Progenitor cell of endocrine pancreas (in vitro differentiated cells): Measurements from ENCODE around the gene MIR17HG. TPM values are rescaled to one million over a fixed set of nuclear protein-coding genes. Genes with fewer than 3 reads are reported as not detected.

Experiments
- DNase-seq: peaks from one replicate; pipeline ENCODE4 v3.0.0; 2021; ENCODE audit warnings: low spot score; ENCODE audit not compliant: unreplicated experiment
- H3K27ac Mint-ChIP-seq: 2 replicates; pipeline ENCODE4 v1.8.0; 2021; ENCODE audit warnings: mild to moderate bottlenecking, moderate library complexity, mixed read lengths
- H3K27me3 Mint-ChIP-seq: 2 replicates; pipeline ENCODE4 v1.8.0; 2021; ENCODE audit warnings: mixed read lengths
- H3K36me3 Mint-ChIP-seq: 2 replicates; pipeline ENCODE4 v1.8.0; 2022; ENCODE audit warnings: mixed read lengths; ENCODE audit not compliant: insufficient read depth
- H3K4me1 Mint-ChIP-seq: 2 replicates; pipeline ENCODE4 v1.8.0; 2021; ENCODE audit warnings: low read depth, mixed read lengths
- H3K4me3 Mint-ChIP-seq: 2 replicates; pipeline ENCODE4 v1.8.0; 2021; ENCODE audit warnings: low read depth, mild to moderate bottlenecking, moderate library complexity, mixed read lengths
- H3K9me3 Mint-ChIP-seq: 2 replicates; pipeline ENCODE4 v1.8.0; 2021; ENCODE audit warnings: low read depth, mixed read lengths
- CTCF ChIP-seq: fragments of 200-600 bp; sonication (generic); IDR thresholded peaks from one replicate; pipeline ENCODE4 v1.5.0; 2021; ENCODE audit warnings: antibody characterized with exemption, mild to moderate bottlenecking; ENCODE audit not compliant: unreplicated experiment
- total RNA-seq: library from RNA; stranded (reverse); gene quantifications from 2 replicates; pipeline ENCODE4 v1.2.1, GENCODE V29; 2021

MIR17HG gene
- total RNA-seq, 1 donor from 2014 or later, result 14.0 TPM

- H3K27ac Mint-ChIP-seq, result peak overlapping the region; percentile 65
- peaks cover 66% of the 10 kb centered on the region for H3K4me1 Mint-ChIP-seq
- H3K4me3 Mint-ChIP-seq, result no peak overlapping the region
- no peak for TF ChIP-seq CTCF
- H3K9me3 Mint-ChIP-seq, result no peaks in the 10 kb centered on the region
- H3K27me3 Mint-ChIP-seq, result no peaks in the 10 kb centered on the region
- peaks cover 34% of the 10 kb centered on the region for H3K36me3 Mint-ChIP-seq
- DNase-seq, result no peak
Observed at GRCh38 chr13:91356919-91357612, 9.6 kb downstream of the MIR17HG start.

- Mint-ChIP-seq H3K27me3 (no peaks in the 10 kb centered on the region), H3K4me1 (peaks cover 66% of the 10 kb centered on the region), H3K4me3 (no peak overlapping the region), H3K9me3 (no peaks in the 10 kb centered on the region), H3K27ac (peak overlapping the region; percentile 17), H3K36me3 (peaks cover 30% of the 10 kb centered on the region)
- TF ChIP-seq CTCF, result no peak
- DNase-seq, result no peak
Observed at GRCh38 chr13:91357613-91358386, 10.3 kb downstream of the MIR17HG start.

- Mint-ChIP-seq H3K36me3 (peaks cover 25% of the 10 kb centered on the region), H3K27me3 (no peaks in the 10 kb centered on the region), H3K4me3 (no peak overlapping the region), H3K9me3 (no peaks in the 10 kb centered on the region), H3K27ac (no peak overlapping the region), H3K4me1 (peaks cover 62% of the 10 kb centered on the region)
- TF ChIP-seq CTCF, result no peak
- DNase-seq, result no peak
Observed at GRCh38 chr13:91358387-91358782, 10.9 kb downstream of the MIR17HG start.

- Mint-ChIP-seq H3K4me3 (no peak overlapping the region), H3K27me3 (no peaks in the 10 kb centered on the region), H3K4me1 (peaks cover 60% of the 10 kb centered on the region), H3K9me3 (no peaks in the 10 kb centered on the region), H3K27ac (no peak overlapping the region), H3K36me3 (peaks cover 20% of the 10 kb centered on the region)
- DNase-seq, result no peak
- no peak for TF ChIP-seq CTCF
Observed at GRCh38 chr13:91359111-91359510, 11.6 kb downstream of the MIR17HG start.

GRCh38 chr13:91359631-91360030 is 12.1 kb downstream of the MIR17HG start:
- H3K36me3 Mint-ChIP-seq, result peaks cover 17% of the 10 kb centered on the region
- no peak for TF ChIP-seq CTCF
- H3K27me3 Mint-ChIP-seq, result no peaks in the 10 kb centered on the region
- no peak for DNase-seq
- H3K4me3 Mint-ChIP-seq, result no peak overlapping the region
- peak overlapping the region; percentile 54 for H3K27ac Mint-ChIP-seq
- H3K9me3 Mint-ChIP-seq, result no peaks in the 10 kb centered on the region
- H3K4me1 Mint-ChIP-seq, result peaks cover 58% of the 10 kb centered on the region
